Astrocyte of the spinal cord (primary cell): ENCODE measurements around the gene CDK13.
A peak's percentile ranks its signal among the peaks of the same experiment; 100 is the strongest.

ENCODE experiments used
- DNase-seq: peaks from one replicate; pipeline ENCODE4 v3.0.0; 2011; ENCODE audit warnings: low read depth, low spot score
- H3K4me3 ChIP-seq: 2 replicates; pipeline ENCODE4 v1.5.1; 2011; ENCODE audit warnings: low read depth, mild to moderate bottlenecking, low read length, moderate library complexity
- CTCF ChIP-seq: IDR thresholded peaks from 2 replicates; pipeline ENCODE4 v1.5.1; 2012; ENCODE audit warnings: low read depth, mild to moderate bottlenecking, low read length, inconsistent platforms
- in situ Hi-C: cut with HindIII; loops from 2 replicates; pipeline ENCODE4 v1.10.0; 2017; ENCODE audit warnings: low sequenced_read_pairs

The CDK13 gene

GRCh38 chr7:40043164-40043563 lies 93.1 kb downstream of the CDK13 start:
- in situ Hi-C loops = no loop called here
- no peak for DNase-seq
- no peak for TF ChIP-seq CTCF
- no peak overlapping the region for H3K4me3 ChIP-seq

GRCh38 chr7:40047661-40048060 lies 97.6 kb downstream of the CDK13 start:
- peak; percentile 18 for TF ChIP-seq CTCF

GRCh38 chr7:40057292-40057691 lies 107.2 kb downstream of the CDK13 start:
- in situ Hi-C loops = no loop called here
- DNase-seq = peak; percentile 13
- TF ChIP-seq CTCF = no peak

More at GRCh38 chr7:40047661-40048060, 97.6 kb downstream of the CDK13 start:
- DNase-seq = no peak
- H3K4me3 ChIP-seq = no peak overlapping the region
- in situ Hi-C loops = no loop called here

GRCh38 chr7:40058026-40058425 lies 108.0 kb downstream of the CDK13 start:
- no peak overlapping the region for H3K4me3 ChIP-seq
- DNase-seq = no peak
- TF ChIP-seq CTCF = no peak
- in situ Hi-C loops = no loop called here

More at GRCh38 chr7:40057292-40057691, 107.2 kb downstream of the CDK13 start:
- H3K4me3 ChIP-seq = no peak overlapping the region

GRCh38 chr7:40058636-40059035 lies 108.6 kb downstream of the CDK13 start:
- TF ChIP-seq CTCF = no peak
- no peak overlapping the region for H3K4me3 ChIP-seq
- DNase-seq = no peak
- in situ Hi-C loops = no loop called here

GRCh38 chr7:40059057-40059456 lies 109.0 kb downstream of the CDK13 start:
- no peak for DNase-seq
- no peak for TF ChIP-seq CTCF
- in situ Hi-C loops = no loop called here
- H3K4me3 ChIP-seq = no peak overlapping the region

GRCh38 chr7:40072268-40072667 lies 122.2 kb downstream of the CDK13 start:
- DNase-seq = no peak
- in situ Hi-C loops = no loop called here

More at GRCh38 chr7:40072268-40072667, 122.2 kb downstream of the CDK13 start:
- H3K4me3 ChIP-seq = no peak overlapping the region
- no peak for TF ChIP-seq CTCF
